Activated effector memory CD4-positive, alpha-beta T cell treated with anti-CD3 and anti-CD28 coated beads, Interleukin-2, amount 50 U/mL, for 16 hours (primary cell): ENCODE data around the gene TTC23.

ENCODE experiments used
- DNase-seq: peaks from one replicate; pipeline ENCODE4 v3.0.0-alpha.2; 2020

The TTC23 gene

DNA sequence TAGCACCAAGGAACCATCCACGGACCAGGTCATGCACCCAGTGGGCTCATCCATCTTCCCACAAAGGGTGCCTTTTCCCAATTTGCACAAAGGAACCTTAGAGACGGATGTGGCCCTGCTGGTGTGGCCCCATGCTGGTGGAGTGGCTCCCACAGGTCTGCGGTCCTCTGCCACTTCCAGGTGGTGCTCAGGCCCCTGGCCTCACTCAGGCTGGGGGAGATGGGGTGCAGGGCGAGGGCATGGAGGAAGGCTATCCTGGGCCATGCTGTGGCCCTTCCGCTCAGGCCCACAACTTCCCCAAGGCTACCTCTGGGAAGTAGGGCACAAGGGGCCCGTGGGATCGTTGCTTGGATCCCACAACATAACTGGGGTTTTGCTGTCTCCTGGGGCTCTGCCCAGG, 149.7 kb downstream of the TTC23 start:
- no peak for DNase-seq

DNA sequence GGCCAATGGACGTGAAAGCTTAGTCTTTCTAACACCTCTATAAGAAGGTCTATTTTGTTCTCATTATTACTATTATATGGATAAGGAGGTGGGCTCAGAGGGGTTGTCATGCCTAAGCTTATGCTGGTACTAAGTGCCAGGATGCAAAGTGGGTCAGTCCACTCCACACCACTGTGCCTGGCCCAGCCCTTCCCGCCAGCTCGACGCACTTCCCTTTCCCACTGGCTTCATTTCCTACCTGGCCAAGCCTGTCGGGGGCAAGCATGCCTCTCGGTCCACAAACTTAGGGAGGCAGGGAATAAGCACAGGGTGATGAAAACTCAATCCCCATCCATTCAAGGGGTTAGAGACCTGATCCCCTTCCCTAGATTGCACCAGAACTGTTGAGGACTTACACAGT, 150.4 kb downstream of the TTC23 start:
- DNase-seq: no peak

DNA sequence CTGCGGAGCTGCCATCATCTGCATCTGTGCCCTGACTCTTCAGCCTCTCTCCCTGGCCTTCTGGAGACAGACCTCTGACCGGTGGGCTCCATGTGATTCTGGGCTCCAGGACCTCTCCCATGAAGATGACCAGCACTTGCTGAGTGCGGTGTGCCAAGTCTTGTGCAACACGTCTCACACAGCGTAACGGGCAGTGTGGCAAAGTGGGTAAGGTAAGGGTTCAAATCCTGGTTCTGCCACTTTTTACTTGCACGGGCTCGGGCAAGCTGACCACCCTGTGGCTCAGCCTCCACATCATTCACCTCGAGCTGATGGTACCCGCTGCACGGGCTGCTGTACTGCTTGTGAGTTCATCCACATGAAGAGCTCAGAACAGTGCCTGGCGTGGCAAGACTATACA, 151.0 kb downstream of the TTC23 start:
- no peak for DNase-seq

DNA sequence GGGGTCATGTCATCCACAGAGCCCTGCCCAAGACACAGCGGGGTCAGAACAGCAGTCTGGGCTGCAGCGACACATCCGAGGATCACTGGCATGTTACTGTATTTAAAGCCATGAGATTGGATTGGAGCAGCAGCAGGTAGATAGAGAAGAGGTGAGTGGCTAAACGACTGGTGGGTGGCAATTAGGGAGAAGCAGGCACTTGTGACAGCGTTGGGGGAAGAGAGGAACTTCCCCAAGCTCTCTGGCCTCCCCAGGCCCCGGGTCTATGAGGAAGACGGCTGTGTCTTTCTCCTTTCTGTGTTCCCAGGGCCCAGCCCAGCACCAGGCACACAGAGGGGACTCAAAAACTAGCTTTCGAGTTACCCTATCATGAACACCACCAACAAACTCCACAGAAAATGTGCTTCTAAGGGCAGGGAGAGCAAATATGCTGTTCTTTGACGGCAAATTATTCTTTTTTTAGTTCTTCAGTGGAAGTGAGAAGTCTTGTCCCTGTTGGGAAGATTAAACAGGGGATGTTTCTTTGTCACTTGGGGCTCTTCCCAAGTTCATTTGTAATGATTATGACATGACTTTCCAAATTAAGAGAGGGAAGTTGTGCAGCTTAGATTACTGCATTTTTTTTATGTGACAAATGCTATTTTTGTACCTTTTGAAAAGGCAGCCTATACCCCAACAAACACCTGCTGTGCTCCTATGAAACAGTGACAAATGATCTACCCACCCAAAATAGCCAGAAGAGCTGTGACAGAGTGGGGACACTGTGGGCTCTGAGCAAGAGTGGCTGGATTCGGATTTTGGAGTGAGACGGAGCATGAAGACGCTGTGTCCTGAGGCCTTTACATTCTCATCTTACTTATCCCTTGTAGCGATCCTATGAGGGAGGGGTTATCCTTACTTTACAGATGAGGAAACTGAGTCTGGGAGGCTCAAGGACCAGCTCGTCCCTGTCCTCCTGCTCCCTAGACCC, 151.7 kb downstream of the TTC23 start:
- no peak for DNase-seq

DNA sequence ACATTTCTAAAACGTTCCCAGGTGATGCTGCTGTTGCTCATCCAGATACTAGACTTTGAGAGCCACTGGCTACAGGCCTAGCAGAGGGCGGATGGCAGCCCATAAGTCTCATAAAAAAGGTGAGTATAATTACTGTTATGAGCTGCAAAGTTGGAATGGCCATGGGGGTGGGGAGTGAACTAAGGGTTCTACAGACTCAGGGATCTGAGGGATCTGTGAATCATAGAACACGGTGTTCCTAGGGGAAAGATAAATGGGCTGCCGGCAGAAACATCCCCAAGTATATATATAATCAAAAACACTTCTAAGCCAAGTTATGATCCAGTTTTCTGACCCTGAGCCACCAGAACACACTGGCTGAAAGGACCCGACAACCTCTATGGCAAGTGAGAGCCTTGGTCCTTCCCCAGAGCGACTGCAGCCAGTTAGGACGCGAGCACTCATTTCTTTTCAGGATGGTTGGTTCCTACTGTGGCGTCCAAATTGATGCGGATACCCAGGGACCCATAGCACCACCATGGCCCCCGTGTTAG, 152.4 kb downstream of the TTC23 start:
- DNase-seq: no peak

DNA sequence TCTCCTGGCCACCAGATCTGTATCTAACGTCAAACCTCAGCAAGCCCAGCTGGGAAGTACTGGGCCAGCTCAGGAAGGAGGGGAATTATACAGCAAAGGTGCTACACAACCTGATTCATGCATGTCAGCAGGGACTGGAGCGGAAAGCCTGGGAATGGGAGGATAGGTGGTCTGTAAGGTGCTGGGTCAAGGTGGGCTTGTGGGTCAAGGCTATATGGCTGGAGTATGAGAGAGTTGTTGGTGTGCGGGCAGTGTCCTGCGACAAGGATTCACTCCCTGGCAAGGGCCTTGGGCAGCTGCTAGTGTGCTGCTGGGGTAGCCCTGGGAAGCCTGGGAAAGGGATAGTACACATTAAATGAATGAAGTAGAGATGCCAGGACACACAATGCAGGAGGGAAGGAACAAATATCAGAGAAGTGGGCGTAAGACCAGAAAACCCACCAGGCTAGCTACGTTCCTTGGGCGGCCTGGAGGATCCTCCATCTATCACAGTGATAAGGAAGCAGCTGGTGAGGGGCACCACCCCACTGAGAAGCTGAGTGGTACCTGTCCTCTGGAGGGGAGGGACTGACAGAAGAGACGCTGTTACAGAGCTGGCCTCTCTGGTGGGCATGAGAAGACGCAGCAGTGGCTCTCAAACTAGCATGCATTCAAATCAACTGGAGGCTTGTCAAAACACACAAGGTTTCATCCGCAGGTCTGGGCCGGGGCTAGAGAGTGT, 153.0 kb downstream of the TTC23 start:
- no peak for DNase-seq

DNA sequence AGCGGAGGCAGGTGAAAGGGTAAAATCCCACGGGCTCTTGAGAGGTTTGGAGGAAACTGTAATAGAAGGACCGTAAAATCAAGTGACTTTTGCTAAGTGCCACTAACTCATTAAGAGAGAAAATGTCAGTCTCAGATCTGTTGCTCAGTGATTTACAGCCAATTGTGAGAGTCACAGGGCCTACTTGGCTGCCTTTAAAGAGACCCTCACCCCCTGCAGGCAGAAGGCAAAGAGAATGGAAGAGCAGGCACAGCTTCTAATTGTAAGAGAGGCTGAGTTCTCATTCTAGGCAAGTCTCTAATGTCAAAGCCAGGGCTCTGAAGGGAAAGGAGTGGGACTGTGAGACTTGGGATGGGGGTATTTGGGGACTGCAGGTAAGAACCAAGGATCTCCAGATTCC, 153.8 kb downstream of the TTC23 start:
- no peak for DNase-seq

DNA sequence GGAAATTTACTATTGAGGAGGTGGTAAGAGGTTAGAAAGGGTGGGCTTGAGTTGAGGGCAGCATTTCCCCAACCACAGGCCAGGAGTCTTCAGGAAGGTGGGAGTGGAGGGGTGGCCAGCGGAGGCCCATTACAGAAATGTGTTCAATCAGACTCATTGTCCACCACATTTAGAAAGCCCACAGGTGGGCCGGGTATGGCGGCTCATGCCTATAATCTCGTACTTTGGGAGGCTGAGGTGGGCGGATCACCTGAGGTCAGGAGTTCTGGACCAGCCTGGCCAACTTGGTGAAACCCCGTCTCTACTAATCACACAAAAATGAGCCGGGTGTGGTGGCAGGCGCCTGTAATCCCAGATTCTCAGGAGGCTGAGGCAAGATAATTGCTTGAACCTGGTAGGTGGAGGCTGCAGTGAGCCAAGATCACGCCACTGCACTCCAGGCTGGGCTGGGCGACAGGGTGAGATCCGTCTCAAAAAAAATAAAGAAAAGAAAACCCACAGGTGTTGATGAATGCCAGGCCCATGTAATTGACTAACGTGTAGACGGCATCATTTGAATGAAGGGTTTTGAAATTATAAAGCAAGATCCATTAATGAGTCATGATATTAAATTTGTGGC, 156.7 kb downstream of the TTC23 start:
- DNase-seq: peak; percentile 37

DNA sequence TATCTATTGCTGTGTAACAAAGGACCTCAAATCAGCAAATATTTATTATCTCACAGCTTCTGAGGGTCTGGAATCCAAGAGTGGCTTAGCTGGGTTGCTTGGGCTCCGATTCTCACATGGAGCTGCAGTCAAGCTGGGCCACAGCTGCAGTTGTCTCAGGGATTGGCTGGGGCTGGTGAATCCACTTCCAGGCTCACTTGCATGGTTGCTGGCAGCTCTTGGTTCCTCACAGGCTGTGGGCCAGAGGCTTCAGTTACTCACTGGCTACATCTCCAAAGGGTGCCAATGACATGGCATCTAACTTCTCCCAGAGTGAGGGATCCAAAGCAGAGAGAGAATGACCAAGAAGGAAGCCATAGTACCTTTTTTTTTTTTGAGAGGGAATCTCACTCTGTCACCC, 158.4 kb downstream of the TTC23 start:
- peak; percentile 41 for DNase-seq

DNA sequence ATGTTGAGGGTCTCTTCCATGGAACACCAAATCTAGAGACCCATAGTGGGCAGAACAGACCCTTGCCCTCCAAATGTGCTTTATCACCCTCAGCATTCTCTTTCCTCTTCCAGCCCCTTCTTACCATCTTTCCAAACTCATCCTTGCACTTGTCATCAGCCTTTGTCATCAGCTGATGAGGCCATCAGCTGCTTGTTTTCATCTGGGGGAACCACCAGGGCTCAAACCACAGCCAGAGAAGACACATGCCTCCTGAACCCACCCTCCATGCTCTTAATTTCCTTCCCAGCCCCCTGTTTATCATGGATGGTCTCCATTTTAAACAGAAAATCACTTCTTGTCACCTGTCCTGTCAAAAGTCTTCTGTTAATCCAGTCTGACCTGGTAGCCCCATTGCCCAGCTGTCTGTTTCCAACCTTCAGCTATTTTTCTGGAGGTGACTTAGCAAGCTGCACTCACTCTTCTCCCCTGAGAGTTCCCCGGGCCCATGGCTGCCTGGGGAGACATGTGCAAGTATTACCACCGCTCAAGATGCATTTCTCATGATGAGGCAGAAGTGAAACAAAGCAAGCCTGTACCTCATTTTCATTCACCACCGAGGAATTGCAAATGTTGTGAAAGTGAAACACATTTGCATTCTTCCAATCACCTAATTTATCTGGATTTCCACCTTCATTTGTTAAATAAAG, 159.2 kb downstream of the TTC23 start:
- peak; percentile 42 for DNase-seq

DNA sequence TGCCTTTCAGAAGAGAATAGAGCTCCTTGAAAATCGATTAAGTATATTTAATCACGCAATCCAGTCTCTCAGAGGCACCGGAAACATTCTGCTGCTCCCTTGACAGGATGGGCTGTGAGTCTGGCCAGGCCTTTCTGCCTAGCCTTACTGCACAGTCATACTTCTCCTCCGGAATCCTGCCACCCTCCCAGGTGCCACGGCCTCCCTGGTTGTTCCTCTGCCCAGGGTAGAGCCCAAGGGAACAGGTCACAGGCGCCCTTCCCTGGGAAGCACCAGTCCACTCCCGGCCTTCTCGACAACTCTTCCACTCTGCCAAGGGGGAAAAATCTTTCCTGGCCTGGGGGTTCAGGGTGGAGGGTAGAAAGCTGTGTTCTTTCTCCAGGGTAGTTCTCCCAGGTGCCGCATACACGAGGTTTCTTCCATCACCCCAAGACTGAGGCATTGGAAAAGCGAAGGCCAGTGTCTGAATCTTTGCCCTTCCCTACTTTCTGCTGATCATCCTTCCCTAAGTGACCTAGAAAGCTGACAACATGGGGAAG, 161.9 kb downstream of the TTC23 start:
- no peak for DNase-seq

DNA sequence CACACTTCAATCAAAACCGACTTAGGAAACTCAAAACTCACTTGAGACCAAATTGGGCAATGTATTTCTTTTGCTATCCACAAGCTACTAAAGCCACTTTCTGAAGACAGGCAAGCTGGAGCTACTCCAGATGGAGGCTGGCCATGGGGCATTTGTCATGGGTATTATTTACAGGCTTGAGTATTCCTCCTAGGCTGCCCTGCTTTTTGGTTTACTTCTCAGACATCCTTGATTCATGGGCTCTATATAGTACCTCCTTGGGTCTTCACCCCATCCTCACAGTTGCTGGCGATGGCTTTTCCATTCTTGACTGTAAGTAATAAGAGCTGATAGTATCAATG, 163.1 kb downstream of the TTC23 start:
- DNase-seq: no peak
